Activated CD4-positive, alpha-beta T cell treated with anti-CD3 and anti-CD28 coated beads for 36 hours (primary cell): ENCODE data around the gene KRT36. TPM values are rescaled to one million over a fixed set of nuclear protein-coding genes. Genes with fewer than 3 reads are reported as not detected.

Source experiments
- ATAC-seq: fragments of 200-7000 bp; cut with Tn5 transposase; one replicate; pipeline ENCODE4 v1.10.0; 2021; ENCODE audit warnings: mild to moderate bottlenecking, moderate library complexity
- CTCF ChIA-PET: fragments of 350-600 bp; sonication (Branson Sonifier 250); formaldehyde crosslinking; loops from one replicate; lab custom pipeline; 2021; ENCODE audit warnings: antibody characterized with exemption; lab: Charles Lee
- POLR2A ChIA-PET: fragments of 350-600 bp; sonication (Branson Sonifier 250); formaldehyde crosslinking; loops from one replicate; lab custom pipeline; 2021; ENCODE audit warnings: antibody characterized with exemption, inconsistent platforms; lab: Charles Lee
- DNase-seq: peaks from one replicate; pipeline ENCODE4 v3.0.0-alpha.2; 2020
- H3K27ac Mint-ChIP-seq: one replicate; pipeline ENCODE4 v1.8.0; 2021; ENCODE audit warnings: mixed read lengths
- H3K27me3 Mint-ChIP-seq: one replicate; pipeline ENCODE4 v1.8.0; 2021; ENCODE audit warnings: mixed read lengths
- H3K36me3 Mint-ChIP-seq: one replicate; pipeline ENCODE4 v1.8.0; 2021; ENCODE audit warnings: low read depth, mixed read lengths
- H3K4me1 Mint-ChIP-seq: one replicate; pipeline ENCODE4 v1.8.0; 2021; ENCODE audit warnings: mixed read lengths
- H3K4me3 Mint-ChIP-seq: one replicate; pipeline ENCODE4 v1.8.0; 2021; ENCODE audit warnings: mild to moderate bottlenecking, moderate library complexity, mixed read lengths
- H3K9me3 Mint-ChIP-seq: one replicate; pipeline ENCODE4 v1.8.0; 2021; ENCODE audit warnings: low read depth, mixed read lengths
- intact Hi-C, 2 experiments: fragments of 100-400 bp; cut with DNase I in 1 of 2; cut with micrococcal nuclease in 1 of 2; formaldehyde crosslinking; loops; one replicate each; pipeline versions ENCODE4 v1.14.2 to v1.15.1; 2022 to 2024; cut with DNase I, micrococcal nuclease
- total RNA-seq, 2 experiments: library from RNA; stranded (reverse); gene quantifications; one replicate each; pipeline ENCODE4 v1.2.3, GENCODE V29; 2021

KRT36 gene
- total RNA-seq, 2 experiments from 2014 or later: not detected

- H3K27me3 Mint-ChIP-seq: no peaks in the 10 kb centered on the region
- intact Hi-C loops: no loop called here
- ChIA-PET POLR2A (interaction anchor here (0.8 kb wide), 1 partner anchor 144 kb away, joined by 4 read pairs; no protein-coding TSS in a partner anchor), CTCF (interaction anchor here (1.0 to 1.1 kb wide), 2 partner anchors 11 to 66 kb away, joined by 3 to 5 read pairs; no protein-coding TSS in a partner anchor)
- no peaks in the 10 kb centered on the region for H3K4me1 Mint-ChIP-seq
- no peaks in the 10 kb centered on the region for H3K36me3 Mint-ChIP-seq
- H3K4me3 Mint-ChIP-seq: no peak overlapping the region
- no peak for ATAC-seq
- no peak overlapping the region for H3K27ac Mint-ChIP-seq
- H3K9me3 Mint-ChIP-seq: no peaks in the 10 kb centered on the region
- DNase-seq: no peak
Observed at GRCh38 chr17:41483991-41484826, 5.5 kb downstream of the KRT36 start.

GRCh38 chr17:41483531-41483930 lies 6.2 kb downstream of the KRT36 start:
- no peaks in the 10 kb centered on the region for H3K36me3 Mint-ChIP-seq
- no peak overlapping the region for H3K27ac Mint-ChIP-seq
- H3K4me1 Mint-ChIP-seq: no peaks in the 10 kb centered on the region
- H3K9me3 Mint-ChIP-seq: no peaks in the 10 kb centered on the region
- intact Hi-C loops: no loop called here
- ATAC-seq (no peak), DNase-seq (no peak)
- POLR2A ChIA-PET: no interaction called here
- H3K27me3 Mint-ChIP-seq: no peaks in the 10 kb centered on the region
- CTCF ChIA-PET: no interaction called here
- H3K4me3 Mint-ChIP-seq: no peak overlapping the region

- DNase-seq (no peak), ATAC-seq (no peak)
- Mint-ChIP-seq H3K36me3 (no peaks in the 10 kb centered on the region), H3K27ac (no peak within 1 kb of the TSS), H3K4me1 (no peaks in the 10 kb centered on the region), H3K4me3 (no peak within 1 kb of the TSS), H3K9me3 (no peaks in the 10 kb centered on the region), H3K27me3 (no peaks in the 10 kb centered on the region)
- CTCF ChIA-PET: no interaction called here
- POLR2A ChIA-PET: no interaction called here
- intact Hi-C loops: no loop called here
Observed at GRCh38 chr17:41481036-41481435, 8.7 kb downstream of the KRT36 start, which contains the start of gene KRT35. KRT35 (minus strand) TSS chr17:41481151; CDS start chr17:41481097, 54 bp downstream.

- no peak overlapping the region for H3K27ac Mint-ChIP-seq
- no peak for DNase-seq
- H3K4me3 Mint-ChIP-seq: no peak overlapping the region
- ChIA-PET POLR2A (no interaction called here), CTCF (interaction anchor here (1.1 kb wide), 1 partner anchor 68 kb away, joined by 3 read pairs; no protein-coding TSS in a partner anchor)
- no peaks in the 10 kb centered on the region for H3K36me3 Mint-ChIP-seq
- no peak for ATAC-seq
- no peaks in the 10 kb centered on the region for H3K27me3 Mint-ChIP-seq
- intact Hi-C loops: no loop called here
- no peaks in the 10 kb centered on the region for H3K4me1 Mint-ChIP-seq
- no peaks in the 10 kb centered on the region for H3K9me3 Mint-ChIP-seq
Observed at GRCh38 chr17:41480581-41480980, 9.1 kb downstream of the KRT36 start.

- ATAC-seq: no peak
- Mint-ChIP-seq H3K36me3 (no peaks in the 10 kb centered on the region), H3K4me1 (no peaks in the 10 kb centered on the region), H3K27me3 (no peaks in the 10 kb centered on the region), H3K9me3 (no peaks in the 10 kb centered on the region), H3K4me3 (no peak overlapping the region), H3K27ac (no peak overlapping the region)
- ChIA-PET POLR2A (no interaction called here), CTCF (interaction anchor here (1.1 kb wide), 1 partner anchor 68 kb away, joined by 3 read pairs; no protein-coding TSS in a partner anchor)
- no peak for DNase-seq
- intact Hi-C loops: no loop called here
Observed at GRCh38 chr17:41480136-41480535, 9.6 kb downstream of the KRT36 start.

- no peaks in the 10 kb centered on the region for H3K27me3 Mint-ChIP-seq
- H3K4me1 Mint-ChIP-seq: no peaks in the 10 kb centered on the region
- no peak for DNase-seq
- no peak overlapping the region for H3K4me3 Mint-ChIP-seq
- CTCF ChIA-PET: interaction anchor here (0.6 to 1.2 kb wide), 5 partner anchors 9 to 176 kb away, joined by 3 to 5 read pairs (median 3); no protein-coding TSS in a partner anchor
- POLR2A ChIA-PET: no interaction called here
- intact Hi-C loops: no loop called here
- H3K27ac Mint-ChIP-seq: no peak overlapping the region
- no peak for ATAC-seq
- no peaks in the 10 kb centered on the region for H3K36me3 Mint-ChIP-seq
- no peaks in the 10 kb centered on the region for H3K9me3 Mint-ChIP-seq
Observed at GRCh38 chr17:41478237-41478636, 11.5 kb downstream of the KRT36 start.

- H3K27me3 Mint-ChIP-seq: no peaks in the 10 kb centered on the region
- intact Hi-C loops: no loop called here
- no peak overlapping the region for H3K4me3 Mint-ChIP-seq
- ATAC-seq: no peak
- POLR2A ChIA-PET: interaction anchor here (0.6 kb wide), 1 partner anchor 783 kb away, joined by 4 read pairs; no protein-coding TSS in a partner anchor
- no peak for DNase-seq
- CTCF ChIA-PET: interaction anchor here (0.9 to 1.2 kb wide), 3 partner anchors 8 to 60 kb away, joined by 3 read pairs; no protein-coding TSS in a partner anchor
- H3K9me3 Mint-ChIP-seq: no peaks in the 10 kb centered on the region
- no peaks in the 10 kb centered on the region for H3K36me3 Mint-ChIP-seq
- H3K4me1 Mint-ChIP-seq: no peaks in the 10 kb centered on the region
- H3K27ac Mint-ChIP-seq: no peak overlapping the region
Observed at GRCh38 chr17:41476866-41477815, 12.6 kb downstream of the KRT36 start.

GRCh38 chr17:41475421-41475820 lies 14.3 kb downstream of the KRT36 start:
- Mint-ChIP-seq H3K27ac (no peak overlapping the region), H3K27me3 (peaks cover 2% of the 10 kb centered on the region), H3K36me3 (no peaks in the 10 kb centered on the region), H3K4me1 (no peaks in the 10 kb centered on the region), H3K4me3 (no peak overlapping the region), H3K9me3 (no peaks in the 10 kb centered on the region)
- POLR2A ChIA-PET: no interaction called here
- CTCF ChIA-PET: interaction anchor here (1.2 kb wide), 1 partner anchor 24 kb away, joined by 4 read pairs; no protein-coding TSS in a partner anchor
- DNase-seq (no peak), ATAC-seq (no peak)
- intact Hi-C loops: no loop called here

- intact Hi-C loops: no loop called here
- POLR2A ChIA-PET: no interaction called here
- no peak for ATAC-seq
- no peak overlapping the region for H3K27ac Mint-ChIP-seq
- H3K9me3 Mint-ChIP-seq: no peaks in the 10 kb centered on the region
- DNase-seq: no peak
- no peak overlapping the region for H3K4me3 Mint-ChIP-seq
- no peaks in the 10 kb centered on the region for H3K4me1 Mint-ChIP-seq
- H3K27me3 Mint-ChIP-seq: peaks cover 2% of the 10 kb centered on the region
- CTCF ChIA-PET: interaction anchor here (1.2 kb wide), 1 partner anchor 23 kb away, joined by 4 read pairs; no protein-coding TSS in a partner anchor
- no peaks in the 10 kb centered on the region for H3K36me3 Mint-ChIP-seq
Observed at GRCh38 chr17:41474863-41475262, 14.8 kb downstream of the KRT36 start.

- POLR2A ChIA-PET: interaction anchor here (0.6 kb wide), 1 partner anchor 542 kb away, joined by 7 read pairs; no protein-coding TSS in a partner anchor
- H3K27me3 Mint-ChIP-seq: peaks cover 2% of the 10 kb centered on the region
- H3K4me1 Mint-ChIP-seq: no peaks in the 10 kb centered on the region
- no peaks in the 10 kb centered on the region for H3K9me3 Mint-ChIP-seq
- no peak overlapping the region for H3K4me3 Mint-ChIP-seq
- CTCF ChIA-PET: no interaction called here
- DNase-seq (no peak), ATAC-seq (no peak)
- intact Hi-C loops: no loop called here
- no peaks in the 10 kb centered on the region for H3K36me3 Mint-ChIP-seq
- no peak overlapping the region for H3K27ac Mint-ChIP-seq
Observed at GRCh38 chr17:41468346-41468745, 21.4 kb downstream of the KRT36 start.

- no peak overlapping the region for H3K4me3 Mint-ChIP-seq
- POLR2A ChIA-PET: no interaction called here
- intact Hi-C loops: no loop called here
- no peaks in the 10 kb centered on the region for H3K36me3 Mint-ChIP-seq
- no peaks in the 10 kb centered on the region for H3K9me3 Mint-ChIP-seq
- H3K27me3 Mint-ChIP-seq: peaks cover 2% of the 10 kb centered on the region
- CTCF ChIA-PET: no interaction called here
- no peak overlapping the region for H3K27ac Mint-ChIP-seq
- no peaks in the 10 kb centered on the region for H3K4me1 Mint-ChIP-seq
- ATAC-seq (no peak), DNase-seq (no peak)
Observed at GRCh38 chr17:41467561-41467960, 22.1 kb downstream of the KRT36 start.
